Umbilical cord (tissue), 2 donors: ENCODE results near the gene ADNP. TPM values are rescaled to one million over a fixed set of nuclear protein-coding genes. Genes with fewer than 3 reads are reported as not detected.
"Not testable (repeated sequence)": the region's sequence is repeated elsewhere in the genome, so short reads cannot be mapped to it uniquely, and the experiment has no call there.

Experiments used
- DNase-seq: peaks from one replicate; pipeline ENCODE4 v3.0.0-alpha.2; 2015; ENCODE audit warnings: low spot score
- total RNA-seq: library from RNA; depleted of rRNA; stranded (reverse); fragments of >200 nt; gene quantifications from one replicate; pipeline ENCODE4 v1.2.3, GENCODE V29; 2014; ENCODE audit warnings: low replicate concordance; ENCODE audit not compliant: insufficient read depth

Gene ADNP
- 38.0 TPM for total RNA-seq

- peak; percentile 96 for DNase-seq
These were observed at the start of gene ADNP for GRCh38 chr20:50931306-50932015. Gene ADNP (minus strand): TSS chr20:50931437. CDS start chr20:50903996, 27,441 bp downstream.

DNA sequence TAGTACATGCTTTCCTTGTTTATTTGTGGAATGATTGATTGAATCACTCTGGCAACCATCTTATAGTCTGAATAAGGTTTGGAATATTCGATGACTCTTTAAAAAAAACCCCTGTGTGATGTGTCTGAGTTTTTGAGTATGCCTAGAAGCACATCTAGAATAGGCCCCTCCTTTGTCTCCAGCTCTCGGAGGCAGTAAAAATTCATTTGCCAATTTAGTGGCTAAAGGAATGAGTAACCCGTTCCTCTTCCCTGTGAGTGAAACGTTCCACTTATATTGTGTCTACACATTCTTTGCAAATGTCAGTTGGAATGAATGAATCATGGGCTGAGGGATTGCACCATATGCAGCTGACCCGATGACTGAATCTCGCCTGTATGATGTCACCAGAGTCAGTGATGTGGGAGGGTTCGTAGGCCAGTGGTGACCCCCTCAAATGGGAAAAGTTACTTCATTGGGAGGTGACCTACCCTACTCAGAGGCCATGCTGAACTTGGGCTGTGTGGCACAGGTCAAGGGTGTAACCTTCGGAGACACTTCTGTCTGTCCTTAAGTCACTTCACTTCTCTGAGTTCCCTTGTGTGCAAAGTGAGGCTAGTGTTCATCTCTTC, 48.9 kb upstream of the ADNP start:
- peak; percentile 46 for DNase-seq

- not testable (repeated sequence) for DNase-seq
These were observed 47.3 kb upstream of the ADNP start for GRCh38 chr20:50978533-50978932.

GRCh38 chr20:50977066-50978021, 46.1 kb upstream of the ADNP start:
- DNase-seq: no peak

DNA sequence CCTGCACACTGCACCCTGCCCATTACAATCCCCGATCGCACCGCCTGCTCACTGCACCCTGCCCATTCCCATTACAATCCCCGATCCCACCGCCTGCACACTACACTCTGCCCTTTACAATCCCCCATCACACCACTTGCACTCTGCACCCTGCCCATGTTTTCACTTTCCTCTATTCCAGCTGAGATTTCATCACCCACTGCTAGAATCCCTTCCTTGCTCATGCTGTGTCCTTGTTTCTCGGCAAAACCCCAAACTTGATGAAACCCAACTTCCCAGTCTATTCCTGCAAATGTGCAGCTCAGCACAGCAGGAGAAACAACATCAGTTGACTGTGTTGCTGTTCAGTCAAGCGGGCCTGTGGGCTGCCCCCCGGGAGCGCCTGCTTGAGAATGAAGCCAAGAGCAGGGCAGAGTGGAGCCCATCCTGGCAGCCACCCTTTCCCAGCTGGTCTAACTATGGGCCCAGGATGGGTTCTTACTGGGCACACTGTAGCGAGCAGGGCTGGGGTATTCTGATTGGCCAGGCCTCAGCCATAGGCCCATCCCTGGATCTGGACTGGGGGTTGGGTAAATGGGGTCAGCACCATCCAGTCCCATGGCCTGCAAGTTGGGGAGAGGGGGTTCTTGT, 44.6 kb upstream of the ADNP start:
- no peak for DNase-seq

DNA sequence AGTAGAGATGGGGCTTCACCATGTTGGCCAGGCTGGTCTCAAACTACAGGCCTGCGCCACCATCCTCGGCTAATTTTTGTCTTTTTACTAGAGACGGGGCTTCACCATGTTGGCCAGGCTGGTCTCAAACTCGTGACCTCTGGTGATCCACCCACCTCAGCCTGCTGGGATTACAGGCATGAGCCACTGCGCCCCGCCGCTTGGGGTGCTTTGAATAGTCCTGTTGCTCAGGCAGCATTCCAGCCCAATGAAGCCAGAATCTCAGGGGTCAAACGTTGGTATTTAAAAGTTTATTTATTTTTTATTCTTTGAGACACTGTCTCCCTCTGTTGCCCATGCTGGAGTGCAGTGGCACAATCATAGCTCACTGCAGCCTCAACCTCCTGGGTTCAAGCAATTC, 38.7 kb upstream of the ADNP start:
- no peak for DNase-seq

DNA sequence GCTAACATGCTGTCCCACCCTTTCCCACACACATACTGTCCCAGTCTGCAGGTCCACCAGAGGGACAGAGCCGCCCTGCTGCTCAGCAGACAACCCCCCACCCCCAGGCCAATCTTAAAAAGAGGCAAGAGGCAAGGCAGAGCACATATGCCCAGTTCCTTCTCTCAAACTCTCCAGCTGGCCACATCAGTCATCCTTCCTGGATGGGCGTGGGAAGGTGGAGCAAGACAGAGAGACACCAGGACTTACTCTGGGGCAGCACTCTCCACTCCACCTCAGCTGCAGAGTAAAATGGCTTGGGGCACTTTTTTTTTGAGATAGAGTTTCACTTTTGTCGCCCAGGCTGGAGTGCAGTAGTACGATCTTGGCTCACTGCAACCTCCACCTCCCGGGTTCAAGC, 38.2 kb upstream of the ADNP start:
- no peak for DNase-seq

GRCh38 chr20:50968289-50968688, 37.1 kb upstream of the ADNP start:
- DNase-seq: no peak

DNA sequence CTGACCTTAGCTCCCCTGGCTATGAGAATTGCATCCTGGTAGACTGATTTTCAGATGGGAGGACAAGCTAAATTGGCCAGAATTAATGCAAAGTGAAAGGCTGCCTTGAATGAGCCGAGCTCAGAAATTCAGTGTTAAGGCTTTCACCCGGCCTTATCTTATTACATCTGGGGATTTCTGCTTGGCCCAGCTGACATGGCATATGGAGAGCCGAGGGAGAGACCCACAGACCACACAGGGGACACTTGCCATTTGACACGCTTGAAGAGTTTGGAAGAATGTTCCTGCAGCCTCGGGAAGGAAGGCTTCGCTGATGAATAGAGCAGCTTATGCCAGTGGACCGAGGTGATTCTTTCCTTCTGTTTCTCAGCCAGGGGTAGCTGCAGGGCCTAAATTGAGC, 36.3 kb upstream of the ADNP start:
- no peak for DNase-seq

DNA sequence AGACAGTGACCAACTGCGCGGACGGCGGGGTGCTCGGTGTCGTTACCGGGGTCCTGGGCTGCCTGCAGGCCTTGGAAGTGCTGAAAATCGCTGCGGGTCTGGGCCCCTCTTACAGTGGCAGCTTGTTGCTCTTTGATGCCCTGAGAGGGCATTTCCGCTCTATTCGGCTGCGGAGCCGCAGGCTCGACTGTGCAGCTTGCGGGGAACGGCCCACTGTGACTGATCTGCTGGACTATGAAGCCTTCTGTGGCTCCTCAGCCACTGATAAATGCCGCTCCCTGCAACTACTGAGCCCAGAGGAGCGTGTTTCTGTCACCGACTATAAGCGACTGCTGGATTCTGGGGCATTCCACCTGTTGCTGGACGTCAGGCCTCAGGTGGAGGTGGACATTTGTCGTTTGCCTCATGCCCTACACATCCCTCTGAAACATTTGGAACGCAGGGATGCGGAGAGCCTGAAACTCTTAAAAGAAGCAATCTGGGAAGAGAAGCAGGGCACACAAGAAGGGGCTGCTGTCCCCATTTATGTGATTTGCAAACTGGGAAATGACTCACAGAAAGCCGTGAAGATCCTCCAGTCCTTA, 28.4 kb upstream of the ADNP start:
- DNase-seq: no peak

- DNase-seq: peak; percentile 95
These were observed 27.6 kb upstream of the ADNP start, which contains the start of gene MOCS3 for GRCh38 chr20:50958615-50959542. Gene MOCS3 (plus strand): TSS chr20:50958818. CDS start chr20:50958843, 25 bp downstream.

DNA sequence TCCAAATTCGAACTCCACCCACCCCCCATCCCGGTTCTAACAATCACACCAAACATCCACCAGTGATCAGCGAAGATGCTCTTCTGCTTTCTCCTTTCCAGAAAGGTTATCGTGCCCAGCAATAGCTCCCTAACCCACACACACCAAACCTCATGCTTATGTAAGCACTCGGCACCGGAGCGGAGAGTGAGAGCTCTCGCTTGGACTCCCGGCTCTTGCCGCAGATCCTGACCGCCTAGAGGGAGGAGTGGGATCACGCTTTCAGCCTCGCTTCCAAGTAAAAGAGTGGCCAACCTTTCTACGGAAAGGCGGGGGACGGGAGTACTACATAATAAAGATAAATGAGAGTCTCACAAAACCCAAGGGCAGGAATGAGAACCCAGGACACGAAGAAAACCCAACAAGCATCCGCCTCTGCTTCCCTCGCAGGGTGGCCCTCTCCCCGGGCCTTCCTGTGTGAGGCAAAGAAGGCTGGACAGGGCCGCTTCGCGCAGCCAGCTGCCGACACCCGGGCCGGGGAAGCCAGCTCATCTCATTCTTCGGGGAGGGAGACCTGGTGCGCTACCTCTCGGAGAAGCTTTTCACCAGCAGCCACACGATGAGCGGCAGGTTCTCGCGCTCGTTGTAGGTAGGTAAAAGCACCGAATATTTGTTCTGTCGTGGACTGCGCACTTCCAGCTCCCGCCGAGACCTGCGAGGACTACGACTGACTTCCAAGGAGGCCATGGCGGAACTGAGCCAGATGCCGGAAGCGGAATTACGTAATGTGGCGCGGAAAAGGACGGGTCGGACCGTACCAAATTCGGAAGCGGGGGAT, 26.8 kb upstream of the ADNP start, which contains the start of gene DPM1:
DPM1 (minus strand) TSS at position 735 of the 817 bp plus-strand sequence; CDS start at position 726, 9 bp downstream.
- peak; percentile 94 for DNase-seq

DNA sequence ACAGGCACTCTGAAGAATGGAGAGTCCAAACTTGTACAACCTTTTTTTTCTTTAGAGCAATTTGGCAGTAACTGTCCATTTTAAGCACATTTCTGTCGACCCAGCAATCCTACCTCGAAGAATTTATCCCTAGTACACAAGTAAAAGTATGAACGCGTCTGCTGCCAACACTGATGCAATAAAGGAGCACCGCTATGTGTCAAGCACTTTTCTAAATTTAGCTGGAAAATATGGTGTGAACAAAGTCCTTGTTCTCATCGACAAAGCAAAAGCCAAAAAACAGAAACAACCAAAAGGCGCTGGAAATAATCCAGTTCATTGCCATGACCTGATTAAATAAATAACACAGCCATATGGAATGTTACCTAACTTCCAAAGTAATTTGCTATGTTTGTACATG, 26.0 kb upstream of the ADNP start:
- no peak for DNase-seq

- no peak for DNase-seq
These were observed 22.6 kb upstream of the ADNP start for GRCh38 chr20:50953821-50954220.

GRCh38 chr20:50953196-50953595, 22.0 kb upstream of the ADNP start:
- DNase-seq: no peak

- no peak for DNase-seq
These were observed 17.0 kb upstream of the ADNP start for GRCh38 chr20:50948132-50948785.

GRCh38 chr20:50943069-50943468, 11.8 kb upstream of the ADNP start:
- DNase-seq: no peak

DNA sequence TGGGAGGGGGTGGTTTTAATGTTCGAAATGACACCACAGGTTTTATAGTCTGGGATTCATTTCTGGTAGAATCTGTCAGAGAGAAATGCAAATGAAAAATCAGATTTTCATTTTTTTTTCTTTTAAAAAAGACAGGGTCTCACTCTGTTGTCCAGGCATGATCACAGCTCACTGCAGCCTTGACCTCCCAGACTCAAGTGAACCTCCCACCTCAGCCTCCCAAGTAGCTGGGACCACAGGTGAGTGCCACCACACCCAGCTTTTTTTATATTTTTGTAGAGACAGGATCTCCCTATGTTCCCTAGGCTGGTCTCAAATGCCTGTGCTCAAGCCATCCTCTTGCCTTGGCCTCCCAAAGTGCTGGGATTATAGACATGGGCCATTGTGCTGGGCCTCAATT, 2.4 kb upstream of the ADNP start:
- no peak for DNase-seq
